ENCODE data around the gene MOBP.
"Not testable (repeated sequence)": the region's sequence is repeated elsewhere in the genome, so short reads cannot be mapped to it uniquely, and the experiment has no call there.

GRCh38 chr3:39458579-39458978 lies 8.9 kb upstream of the MOBP start:
- not testable (repeated sequence) for TF ChIP-seq EP300, CTCF, POLR2A, POLR2AphosphoS5 (IDR thresholded peaks at IDR 0.05)

All from stomach (tissue), 4 donors.